PC-9 (cell line): Measurements from ENCODE around the gene ARHGEF17.

Experiments
- EZH2 ChIP-seq: fragments of 200-600 bp; sonication (generic); IDR thresholded peaks from 2 replicates; pipeline ENCODE4 v1.8.0; 2017; ENCODE audit warnings: antibody characterized with exemption, low read depth
- TF ChIP-seq, protein P1 (sequence below): fragments of 200-600 bp; sonication (generic); conservative IDR thresholded peaks from 2 replicates; pipeline ENCODE4 v1.6.1; 2017; ENCODE audit warnings: mixed run types, antibody characterized with exemption, mild to moderate bottlenecking, moderate library complexity

DNA sequence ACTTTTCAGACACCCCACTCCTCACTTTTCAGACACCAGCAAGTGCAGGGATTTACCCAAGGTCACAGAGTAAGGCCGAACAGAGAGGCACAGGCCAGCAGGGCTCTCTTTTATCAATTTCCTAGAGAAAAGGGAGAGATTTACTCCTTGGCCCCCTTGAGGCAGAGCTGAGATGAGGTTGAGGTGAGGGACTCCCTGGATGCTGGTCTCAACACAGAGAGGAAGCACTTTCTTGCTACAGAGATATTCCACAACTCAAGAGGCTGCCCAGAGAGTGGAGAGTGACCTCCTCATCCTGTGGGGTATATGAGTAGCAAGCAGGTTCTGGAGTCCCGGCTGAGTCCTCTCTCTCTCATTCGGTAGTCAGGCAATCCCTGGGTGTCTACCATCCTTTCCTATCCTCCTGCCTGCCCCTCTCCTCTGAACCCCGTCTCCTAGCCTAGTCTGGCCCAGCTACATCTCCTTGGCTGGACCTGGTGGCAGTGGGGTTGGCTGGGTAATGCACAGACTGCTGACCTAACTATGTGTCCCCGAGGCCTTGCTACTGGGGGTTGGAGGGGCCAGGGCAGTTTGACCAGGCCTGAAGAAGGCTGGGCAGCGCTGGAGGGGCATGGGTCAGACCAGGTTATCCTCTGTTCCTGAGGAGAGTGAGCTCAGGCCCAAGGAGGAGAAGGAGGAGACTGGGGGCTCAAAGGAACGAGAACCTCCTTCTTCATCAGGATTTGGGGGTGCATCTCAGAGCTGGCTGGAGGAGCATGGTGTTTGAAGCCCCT, 1.8 kb upstream of the ARHGEF17 start:
- TF ChIP-seq, protein P1, sequence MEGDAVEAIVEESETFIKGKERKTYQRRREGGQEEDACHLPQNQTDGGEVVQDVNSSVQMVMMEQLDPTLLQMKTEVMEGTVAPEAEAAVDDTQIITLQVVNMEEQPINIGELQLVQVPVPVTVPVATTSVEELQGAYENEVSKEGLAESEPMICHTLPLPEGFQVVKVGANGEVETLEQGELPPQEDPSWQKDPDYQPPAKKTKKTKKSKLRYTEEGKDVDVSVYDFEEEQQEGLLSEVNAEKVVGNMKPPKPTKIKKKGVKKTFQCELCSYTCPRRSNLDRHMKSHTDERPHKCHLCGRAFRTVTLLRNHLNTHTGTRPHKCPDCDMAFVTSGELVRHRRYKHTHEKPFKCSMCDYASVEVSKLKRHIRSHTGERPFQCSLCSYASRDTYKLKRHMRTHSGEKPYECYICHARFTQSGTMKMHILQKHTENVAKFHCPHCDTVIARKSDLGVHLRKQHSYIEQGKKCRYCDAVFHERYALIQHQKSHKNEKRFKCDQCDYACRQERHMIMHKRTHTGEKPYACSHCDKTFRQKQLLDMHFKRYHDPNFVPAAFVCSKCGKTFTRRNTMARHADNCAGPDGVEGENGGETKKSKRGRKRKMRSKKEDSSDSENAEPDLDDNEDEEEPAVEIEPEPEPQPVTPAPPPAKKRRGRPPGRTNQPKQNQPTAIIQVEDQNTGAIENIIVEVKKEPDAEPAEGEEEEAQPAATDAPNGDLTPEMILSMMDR, result no peak; the same call in 1 of the 2 replicates
- no peak for TF ChIP-seq EZH2
